Liver (tissue), 3 donors: ENCODE data around the gene DYNC1I2.

Experiments
- HNF4A ChIP-seq, 2 donors: conservative IDR thresholded peaks; 2 replicates each; pipeline ENCODE4 v1.6.1; 2016; ENCODE audit warnings: antibody characterized with exemption in 2 of 2, mild to moderate bottlenecking in 2 of 2
- SP1 ChIP-seq: IDR thresholded peaks from 2 replicates; pipeline ENCODE4 v1.6.1; 2018; ENCODE audit warnings: antibody characterized with exemption, mild to moderate bottlenecking
- TF ChIP-seq, protein P1 (sequence below): IDR thresholded peaks from 2 replicates; pipeline ENCODE4 v1.6.1; 2016; ENCODE audit warnings: antibody characterized with exemption
- TF ChIP-seq, protein P2 (sequence below): fragments of 150-350 bp; IDR thresholded peaks from 2 replicates; pipeline ENCODE4 v1.5.1; 2017; ENCODE audit warnings: improper control_type of control experiment, low read depth, low read length; ENCODE audit not compliant: missing input control
- donor health status: healthy.
- donor health status: healthy.

DNA sequence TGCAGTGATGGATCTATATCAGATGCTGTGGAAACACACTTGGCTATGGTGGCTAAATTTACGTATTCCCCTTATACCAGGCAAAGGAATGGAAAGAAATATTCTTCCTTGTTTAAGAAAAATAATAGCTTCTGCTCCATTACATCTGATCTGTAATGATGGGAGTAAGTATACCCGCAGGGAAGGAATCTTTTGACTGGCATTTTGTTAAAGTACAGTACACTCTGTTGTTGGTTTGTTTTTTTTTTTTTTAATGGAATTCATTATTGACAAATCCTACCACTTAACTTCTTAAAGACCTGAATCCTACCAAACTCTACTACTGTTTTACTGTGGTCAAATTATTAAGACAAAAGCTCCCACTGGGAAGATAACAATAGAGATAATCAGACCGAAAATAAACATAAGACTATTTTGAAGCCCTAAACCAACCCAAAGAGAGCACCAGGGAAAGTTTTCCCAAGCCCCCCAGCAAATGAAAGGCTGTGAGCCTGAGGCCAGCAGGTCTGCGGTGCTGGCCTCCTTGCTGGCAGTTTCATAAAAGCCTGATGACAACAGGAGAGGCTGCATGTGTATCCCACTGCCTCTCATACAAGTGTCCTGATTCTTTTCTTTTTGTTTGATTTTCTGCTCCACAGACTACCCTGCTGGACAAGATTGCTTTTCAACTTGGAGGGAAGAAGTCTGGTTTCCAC lies 105.8 kb downstream of the DYNC1I2 start:
- TF ChIP-seq, protein P1, sequence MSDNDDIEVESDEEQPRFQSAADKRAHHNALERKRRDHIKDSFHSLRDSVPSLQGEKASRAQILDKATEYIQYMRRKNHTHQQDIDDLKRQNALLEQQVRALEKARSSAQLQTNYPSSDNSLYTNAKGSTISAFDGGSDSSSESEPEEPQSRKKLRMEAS = no peak
- TF ChIP-seq, protein P2, sequence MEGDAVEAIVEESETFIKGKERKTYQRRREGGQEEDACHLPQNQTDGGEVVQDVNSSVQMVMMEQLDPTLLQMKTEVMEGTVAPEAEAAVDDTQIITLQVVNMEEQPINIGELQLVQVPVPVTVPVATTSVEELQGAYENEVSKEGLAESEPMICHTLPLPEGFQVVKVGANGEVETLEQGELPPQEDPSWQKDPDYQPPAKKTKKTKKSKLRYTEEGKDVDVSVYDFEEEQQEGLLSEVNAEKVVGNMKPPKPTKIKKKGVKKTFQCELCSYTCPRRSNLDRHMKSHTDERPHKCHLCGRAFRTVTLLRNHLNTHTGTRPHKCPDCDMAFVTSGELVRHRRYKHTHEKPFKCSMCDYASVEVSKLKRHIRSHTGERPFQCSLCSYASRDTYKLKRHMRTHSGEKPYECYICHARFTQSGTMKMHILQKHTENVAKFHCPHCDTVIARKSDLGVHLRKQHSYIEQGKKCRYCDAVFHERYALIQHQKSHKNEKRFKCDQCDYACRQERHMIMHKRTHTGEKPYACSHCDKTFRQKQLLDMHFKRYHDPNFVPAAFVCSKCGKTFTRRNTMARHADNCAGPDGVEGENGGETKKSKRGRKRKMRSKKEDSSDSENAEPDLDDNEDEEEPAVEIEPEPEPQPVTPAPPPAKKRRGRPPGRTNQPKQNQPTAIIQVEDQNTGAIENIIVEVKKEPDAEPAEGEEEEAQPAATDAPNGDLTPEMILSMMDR = no peak
- TF ChIP-seq SP1 (no peak), HNF4A (conservative IDR thresholded peaks at IDR 0.05) (no peak)
